GM12874 (cell line): ENCODE results near the gene SIT1.

ENCODE experiments used
- TF ChIP-seq, protein P1 (sequence below): IDR thresholded peaks from 2 replicates; pipeline ENCODE4 v1.5.1; 2011; ENCODE audit warnings: low read depth, mild to moderate bottlenecking, control low read depth, low read length, moderate library complexity; ENCODE audit not compliant: insufficient read depth

The SIT1 gene

DNA sequence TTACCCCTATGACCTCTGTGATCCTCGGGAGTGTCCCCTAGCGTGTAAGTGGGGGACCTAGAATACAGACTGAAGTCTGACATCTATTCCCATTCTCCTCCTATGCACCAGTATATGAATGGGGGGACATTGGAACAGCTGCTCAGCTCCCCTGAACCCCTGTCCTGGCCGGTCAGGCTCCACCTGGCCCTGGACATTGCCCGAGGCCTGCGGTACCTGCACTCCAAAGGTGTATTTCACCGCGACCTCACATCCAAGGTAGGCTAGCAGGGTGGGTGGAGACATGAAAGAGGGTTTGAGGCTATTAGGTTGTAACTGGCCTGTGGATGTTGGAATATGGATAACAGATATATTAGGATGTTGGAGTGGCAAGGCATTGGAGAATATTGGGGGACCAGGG is 44.0 kb downstream of the SIT1 start:
- TF ChIP-seq, protein P1, sequence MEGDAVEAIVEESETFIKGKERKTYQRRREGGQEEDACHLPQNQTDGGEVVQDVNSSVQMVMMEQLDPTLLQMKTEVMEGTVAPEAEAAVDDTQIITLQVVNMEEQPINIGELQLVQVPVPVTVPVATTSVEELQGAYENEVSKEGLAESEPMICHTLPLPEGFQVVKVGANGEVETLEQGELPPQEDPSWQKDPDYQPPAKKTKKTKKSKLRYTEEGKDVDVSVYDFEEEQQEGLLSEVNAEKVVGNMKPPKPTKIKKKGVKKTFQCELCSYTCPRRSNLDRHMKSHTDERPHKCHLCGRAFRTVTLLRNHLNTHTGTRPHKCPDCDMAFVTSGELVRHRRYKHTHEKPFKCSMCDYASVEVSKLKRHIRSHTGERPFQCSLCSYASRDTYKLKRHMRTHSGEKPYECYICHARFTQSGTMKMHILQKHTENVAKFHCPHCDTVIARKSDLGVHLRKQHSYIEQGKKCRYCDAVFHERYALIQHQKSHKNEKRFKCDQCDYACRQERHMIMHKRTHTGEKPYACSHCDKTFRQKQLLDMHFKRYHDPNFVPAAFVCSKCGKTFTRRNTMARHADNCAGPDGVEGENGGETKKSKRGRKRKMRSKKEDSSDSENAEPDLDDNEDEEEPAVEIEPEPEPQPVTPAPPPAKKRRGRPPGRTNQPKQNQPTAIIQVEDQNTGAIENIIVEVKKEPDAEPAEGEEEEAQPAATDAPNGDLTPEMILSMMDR: no peak

DNA sequence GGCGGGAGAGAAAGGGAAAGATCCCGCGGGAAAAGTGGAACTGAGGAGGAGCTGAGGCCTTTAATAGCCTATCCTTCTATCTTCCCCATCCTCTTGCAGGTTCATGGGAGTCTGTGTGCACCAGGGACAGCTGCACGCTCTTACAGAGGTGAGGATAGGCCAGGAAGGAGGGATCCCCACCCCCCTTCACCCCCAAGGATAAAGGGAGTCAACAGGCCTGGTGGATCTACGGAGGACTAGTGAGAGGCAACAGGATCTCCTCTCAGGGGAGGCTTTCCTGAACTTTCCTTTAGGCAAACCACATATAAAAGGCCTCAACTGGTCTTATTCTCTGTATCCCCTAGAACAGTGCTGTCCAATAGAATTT is 44.6 kb downstream of the SIT1 start:
- TF ChIP-seq, protein P1: no peak

DNA sequence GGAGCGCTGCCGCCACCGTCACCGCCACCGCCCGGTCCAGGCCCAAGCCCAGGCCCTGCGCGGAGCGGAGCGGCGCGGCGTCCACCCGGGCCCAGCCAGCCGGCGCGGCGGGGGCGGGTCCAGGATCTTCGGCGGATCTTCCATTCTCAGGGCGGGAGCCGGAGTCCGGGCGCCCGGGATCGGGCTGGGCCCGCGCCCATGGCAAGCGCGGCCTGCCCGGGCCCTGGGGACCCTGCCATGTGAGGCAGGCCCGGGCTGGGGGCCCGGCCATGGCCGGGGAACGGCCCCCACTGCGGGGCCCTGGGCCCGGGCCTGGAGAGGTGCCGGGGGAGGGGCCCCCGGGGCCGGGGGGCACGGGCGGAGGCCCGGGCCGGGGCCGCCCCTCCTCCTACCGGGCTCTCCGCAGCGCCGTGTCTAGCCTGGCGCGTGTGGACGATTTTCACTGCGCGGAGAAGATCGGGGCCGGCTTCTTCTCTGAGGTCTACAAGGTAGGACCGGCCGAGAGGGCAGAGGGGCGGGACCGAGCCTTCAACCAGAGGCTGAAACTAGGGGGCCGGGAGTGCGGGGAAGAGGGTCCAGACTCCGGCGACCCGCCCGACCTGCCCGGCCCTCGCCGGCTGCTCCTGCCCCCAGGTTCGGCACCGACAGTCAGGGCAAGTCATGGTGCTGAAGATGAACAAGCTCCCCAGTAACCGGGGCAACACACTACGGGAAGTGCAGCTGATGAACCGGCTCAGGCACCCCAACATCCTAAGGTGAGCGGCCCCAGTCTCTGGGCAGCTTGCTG is 45.2 kb downstream of the SIT1 start:
- TF ChIP-seq, protein P1: no peak

DNA sequence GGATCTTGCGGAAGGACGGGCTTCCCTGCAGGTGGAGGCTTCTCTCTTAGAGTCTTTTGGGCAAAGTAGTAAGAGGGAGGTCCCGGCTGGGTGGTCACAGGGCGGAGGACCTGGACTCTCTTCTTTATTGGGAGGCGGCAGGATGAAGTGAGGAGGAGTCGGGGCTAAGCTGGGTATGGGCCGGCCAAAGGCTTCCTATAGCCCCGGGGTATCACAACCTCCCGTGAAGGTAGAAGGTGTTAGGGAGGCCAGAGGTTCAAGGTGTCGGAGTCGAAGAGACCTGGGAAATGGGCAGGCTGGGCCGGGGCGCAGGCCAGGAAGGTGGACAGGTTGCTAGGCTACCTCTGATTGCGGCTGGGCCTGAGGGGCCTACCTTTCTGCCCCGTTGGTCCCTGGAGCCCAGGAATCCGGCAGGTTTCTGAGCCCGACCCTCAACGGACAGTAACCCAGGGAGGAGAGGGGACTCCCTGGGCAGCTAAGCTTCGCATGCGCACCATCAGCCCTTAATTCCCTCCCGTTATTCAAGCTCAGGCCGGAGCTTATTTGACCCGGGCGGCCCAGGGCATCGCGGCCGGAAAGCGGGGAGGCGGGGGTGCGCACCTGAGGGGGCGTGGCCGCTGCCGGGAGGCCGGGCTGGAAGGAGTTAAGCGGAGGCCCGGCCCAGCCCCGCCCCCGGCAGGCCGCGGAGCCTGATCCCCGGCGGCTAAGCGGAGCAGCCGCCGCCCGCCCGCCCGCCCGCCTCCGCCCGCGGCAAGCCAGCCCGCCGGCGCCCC is 46.0 kb downstream of the SIT1 start, which contains the start of gene TESK1:
Gene TESK1 (plus strand): TSS at position 685 of the 773 bp plus-strand sequence. CDS start 358 bp downstream, outside the sequence.
- TF ChIP-seq, protein P1: no peak

DNA sequence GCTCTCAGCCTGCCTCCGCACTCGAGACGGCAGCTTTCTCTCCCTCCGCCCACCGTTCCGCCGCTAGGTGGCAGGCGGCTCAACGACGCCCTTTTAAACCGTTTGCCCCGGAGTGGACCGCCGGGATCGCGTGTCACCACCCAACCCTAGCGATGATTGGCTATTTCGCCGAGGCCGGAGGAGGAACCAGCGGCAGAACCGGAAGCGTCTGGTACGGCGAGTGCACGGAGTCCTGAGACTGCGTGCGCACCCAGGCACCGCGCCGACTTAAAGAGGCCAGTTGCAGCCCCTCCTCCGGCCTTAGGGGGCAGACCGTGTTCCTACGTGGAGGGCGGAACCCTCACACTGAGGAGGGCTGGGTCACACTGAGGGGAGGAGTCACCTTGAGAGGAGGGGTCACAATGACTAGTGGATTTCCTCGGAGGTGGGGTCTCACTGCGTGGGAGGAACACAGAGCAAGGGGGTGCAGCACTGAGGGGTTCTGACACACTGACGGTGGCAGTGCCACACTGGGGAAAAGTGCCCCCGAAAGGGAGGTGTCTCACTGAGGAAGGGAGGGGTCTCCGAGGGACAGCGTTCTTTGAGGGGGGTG is 46.6 kb downstream of the SIT1 start:
- TF ChIP-seq, protein P1: peak; percentile 85

DNA sequence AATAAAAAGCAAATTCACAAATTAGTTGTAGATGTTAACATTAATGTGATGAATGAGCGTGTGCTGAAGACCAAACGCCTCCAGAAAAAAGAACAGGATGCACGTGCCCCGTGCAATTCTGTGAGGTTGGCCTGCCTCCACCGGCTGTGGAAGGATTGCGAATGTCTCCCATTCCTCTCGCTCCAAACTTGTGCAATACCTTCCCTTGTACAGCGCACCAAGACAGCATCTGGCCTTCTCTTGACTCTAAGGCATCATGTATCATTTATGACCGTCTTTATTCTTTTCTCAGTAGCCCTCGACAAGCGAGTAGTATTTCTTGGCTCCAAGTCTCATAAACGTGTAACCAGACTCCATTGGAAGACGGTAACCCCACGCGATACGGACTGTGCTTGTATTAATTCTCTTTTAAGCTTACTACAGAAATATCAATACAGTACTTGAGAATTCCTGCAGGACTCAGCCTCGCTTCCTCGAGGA is 47.2 kb downstream of the SIT1 start:
- TF ChIP-seq, protein P1: no peak

DNA sequence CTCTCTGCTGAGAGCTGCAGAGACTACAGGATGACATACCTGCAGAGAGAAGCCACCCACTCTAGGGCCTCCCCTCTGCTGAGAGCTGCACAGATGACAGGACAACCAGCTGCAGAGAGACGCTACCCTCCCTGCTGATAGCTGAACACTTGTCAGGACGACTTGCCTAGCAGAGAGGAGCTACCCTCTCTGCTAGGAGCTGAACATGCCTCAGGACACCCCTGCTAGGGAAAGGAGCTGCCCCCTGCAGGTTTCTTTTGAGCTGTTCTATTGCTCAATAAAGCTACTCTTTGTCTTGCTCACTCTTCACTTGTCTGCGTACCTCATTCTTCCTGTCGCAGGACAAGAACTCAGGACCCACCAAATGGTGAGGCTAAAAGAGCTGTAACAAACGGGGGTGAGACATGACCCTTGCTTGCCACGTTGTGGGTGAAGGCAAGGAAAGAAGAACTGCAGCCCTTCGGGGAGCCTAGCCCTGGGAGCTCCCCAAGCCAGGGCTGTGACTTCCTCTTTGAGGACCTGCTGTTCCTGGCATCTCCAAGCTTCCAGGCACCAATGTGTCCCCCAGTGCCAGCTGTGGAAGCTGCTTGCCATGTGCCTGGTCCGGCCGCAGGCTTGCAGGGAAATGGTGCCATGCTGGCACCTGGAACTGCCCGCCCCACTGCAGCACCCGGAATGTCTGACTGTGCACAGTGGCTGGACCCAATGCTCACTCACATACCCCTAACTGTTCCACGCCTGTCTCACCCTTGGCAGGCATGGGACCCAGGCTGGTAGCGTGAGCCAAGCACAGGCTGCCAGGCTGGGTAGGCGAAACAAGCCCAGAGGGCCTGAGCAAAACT is 50.7 kb downstream of the SIT1 start:
- TF ChIP-seq, protein P1: no peak; the same call in 1 of the 2 replicates
